Measurements from ENCODE around the gene PHC2.

PHC2 gene

GRCh38 chr1:33275706-33276572 lies 155.0 kb downstream of the PHC2 start:
- no peak for TF ChIP-seq ZFX (IDR thresholded peaks at IDR 0.05; ENCODE audit: borderline replicate concordance)
- TF ChIP-seq CTCF (IDR thresholded peaks at IDR 0.05), result no peak
- H3K27ac ChIP-seq, result no peak overlapping the region

GRCh38 chr1:33275195-33275594 lies 155.7 kb downstream of the PHC2 start:
- no peak overlapping the region for H3K27ac ChIP-seq
- TF ChIP-seq CTCF (IDR thresholded peaks at IDR 0.05) (no peak), ZFX (IDR thresholded peaks at IDR 0.05; ENCODE audit: borderline replicate concordance) (no peak)

- no peak for TF ChIP-seq ZFX (IDR thresholded peaks at IDR 0.05; ENCODE audit: borderline replicate concordance)
- no peak for TF ChIP-seq CTCF (IDR thresholded peaks at IDR 0.05)
- H3K27ac ChIP-seq, result no peak overlapping the region
Observed at GRCh38 chr1:33274446-33274845, 156.4 kb downstream of the PHC2 start.

GRCh38 chr1:33273961-33274371 lies 156.9 kb downstream of the PHC2 start:
- TF ChIP-seq CTCF (IDR thresholded peaks at IDR 0.05) (no peak), ZFX (IDR thresholded peaks at IDR 0.05; ENCODE audit: borderline replicate concordance) (no peak)
- H3K27ac ChIP-seq, result no peak overlapping the region

All from 22Rv1 (cell line).